GM20000 (cell line): Measurements from ENCODE around the gene SLC9A7.

ENCODE experiments used
- DNase-seq: peaks from one replicate; pipeline ENCODE4 v3.0.0; 2012; ENCODE audit warnings: low spot score
- CTCF ChIP-seq: IDR thresholded peaks from 2 replicates; pipeline ENCODE4 v1.5.1; 2012; ENCODE audit warnings: mild to moderate bottlenecking, control low read depth; ENCODE audit errors: extremely low read depth, missing control alignments

SLC9A7 gene

GRCh38 chrX:46649421-46650260 is 109.3 kb downstream of the SLC9A7 start:
- DNase-seq: no peak
- no peak for TF ChIP-seq CTCF

GRCh38 chrX:46648660-46649059 is 110.3 kb downstream of the SLC9A7 start:
- TF ChIP-seq CTCF: no peak
- DNase-seq: no peak

- no peak for DNase-seq
- TF ChIP-seq CTCF: no peak
Observed at GRCh38 chrX:46647251-46647650, 111.7 kb downstream of the SLC9A7 start.

GRCh38 chrX:46645614-46646013 is 113.3 kb downstream of the SLC9A7 start:
- no peak for TF ChIP-seq CTCF
- no peak for DNase-seq

GRCh38 chrX:46643636-46644035 is 115.3 kb downstream of the SLC9A7 start:
- no peak for DNase-seq
- no peak for TF ChIP-seq CTCF

- no peak for TF ChIP-seq CTCF
- no peak for DNase-seq
Observed at GRCh38 chrX:46642145-46642544, 116.8 kb downstream of the SLC9A7 start.

GRCh38 chrX:46637938-46638337 is 121.0 kb downstream of the SLC9A7 start:
- no peak for TF ChIP-seq CTCF
- DNase-seq: peak; percentile 25
